Measurements from ENCODE around the gene RNLS. TPM values are rescaled to one million over a fixed set of nuclear protein-coding genes. Genes with fewer than 3 reads are reported as not detected.
A peak's percentile ranks its signal among the peaks of the same experiment; 100 is the strongest.

The RNLS gene
- total and polyA plus RNA-seq, 2 of the 4 experiments (the other 2 are of a cell fraction) = 4.5 to 7.0 TPM

DNA sequence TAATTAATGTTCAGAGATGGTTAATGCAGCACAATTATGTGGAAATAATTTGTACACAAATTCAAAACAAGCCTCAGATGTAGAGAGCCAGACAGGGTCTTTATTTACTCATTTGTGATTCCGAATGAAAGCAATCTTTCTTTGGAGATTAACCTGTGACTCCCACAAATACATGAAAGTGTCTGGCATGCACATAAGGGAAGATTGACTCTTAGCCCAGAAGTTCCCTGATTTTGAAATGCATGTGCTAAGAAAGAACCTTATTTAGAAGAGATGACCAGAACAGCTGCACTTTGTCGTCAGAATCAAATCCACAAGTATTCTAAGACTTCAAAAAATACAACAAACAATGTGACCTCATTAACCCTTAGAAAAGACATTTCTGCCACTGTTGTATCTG is 45.1 kb downstream of the RNLS start:
- H2AFZ ChIP-seq (replicated peaks; ENCODE audit: low read length, poor library complexity) = no peak overlapping the region
- peaks cover 1% of the 10 kb centered on the region for H3K27me3 ChIP-seq (ENCODE audit: control insufficient read depth, insufficient read depth, low read length)
- H3K79me1 ChIP-seq (ENCODE audit: low read depth in 1 of 2, low read length in 2 of 2) = no peaks in the 10 kb centered on the region
- DNase-seq (peak; percentile 76), ATAC-seq (ENCODE audit: low read depth) (peak; percentile 60)
- no CpG with 5 or more reads among the region's 2 CpGs for WGBS, 2 experiments (ENCODE audit: extremely low coverage in 2 of 2, insufficient read length in 1 of 2)
- H3K18ac ChIP-seq (ENCODE audit: low read depth, low read length) = no peak overlapping the region
- H3K9me1 ChIP-seq (ENCODE audit: insufficient read depth, low read length) = no peaks in the 10 kb centered on the region
- H3K36me3 ChIP-seq (ENCODE audit: control insufficient read depth, insufficient read depth, low read length) = no peaks in the 10 kb centered on the region
- no peaks in the 10 kb centered on the region for H3K9me3 ChIP-seq (ENCODE audit: control insufficient read depth, insufficient read depth, low read length)
- H3K56ac ChIP-seq (ENCODE audit: extremely low read depth, insufficient read depth, low read length) = no peak overlapping the region
- no peak for TF ChIP-seq MXI1 (IDR thresholded peaks at IDR 0.05; ENCODE audit: borderline replicate concordance, low read depth, low read length)
- no peak for TF ChIP-seq CHD1 (IDR thresholded peaks at IDR 0.05; ENCODE audit: low read depth, low read length)
- no peak for TF ChIP-seq RCOR1 (IDR thresholded peaks at IDR 0.05; ENCODE audit: insufficient replicate concordance, low read length)
- TF ChIP-seq FOS (IDR thresholded peaks at IDR 0.05; ENCODE audit: low read depth, low read length) = no peak
- TF ChIP-seq RAD21 (IDR thresholded peaks at IDR 0.05; ENCODE audit: low read length) = no peak
- no peak for TF ChIP-seq MAFK (IDR thresholded peaks at IDR 0.05; ENCODE audit: low read depth, low read length)
- TF ChIP-seq NFE2L2 (IDR thresholded peaks at IDR 0.05; ENCODE audit: low read depth, low read length) = no peak
- no peak for TF ChIP-seq SMC3 (IDR thresholded peaks at IDR 0.05; ENCODE audit: low read depth, low read length)
- in situ Hi-C loops (cut with MboI; ENCODE audit: low sequenced_read_pairs) = no loop called here
- H2BK15ac ChIP-seq (ENCODE audit: low read depth, low read length) = no peak overlapping the region
- no peak overlapping the region for H2BK20ac ChIP-seq (ENCODE audit: low read depth, low read length)
- peaks cover 2% of the 10 kb centered on the region; the same call in 1 of the 2 replicates for H3K4me1 ChIP-seq (ENCODE audit: control insufficient read depth, insufficient read depth, low read length)
- no peak overlapping the region for H3K4ac ChIP-seq (ENCODE audit: low read depth, low read length)
- POLR2A ChIA-PET (ENCODE audit: unreplicated experiment) = no interaction called here
- no peak overlapping the region for H3K27ac ChIP-seq (ENCODE audit: insufficient read depth, low read length)
- H3K14ac ChIP-seq (replicated peaks; ENCODE audit: low read depth, low read length) = no peak overlapping the region
- CTCF ChIA-PET = no interaction called here
- H3K9ac ChIP-seq (ENCODE audit: low read depth, low read length) = no peak overlapping the region
- intact Hi-C loops (cut with micrococcal nuclease) = no loop called here
- H3K23ac ChIP-seq (ENCODE audit: low read depth, low read length) = no peak overlapping the region
- no peak overlapping the region for H4K8ac ChIP-seq (ENCODE audit: low read depth in 2 of 2, low read length in 2 of 2)
- peak overlapping the region; percentile 22; the same call in 1 of the 2 replicates for H3K4me2 ChIP-seq (ENCODE audit: low read depth, low read length)
- H4K91ac ChIP-seq (ENCODE audit: insufficient read depth, low read depth, low read length) = no peak overlapping the region
- H4K20me1 ChIP-seq (ENCODE audit: insufficient read depth, low read length) = no peaks in the 10 kb centered on the region
- no peak overlapping the region for H2AK9ac ChIP-seq (replicated peaks; ENCODE audit: low read depth, low read length, poor library complexity)
- no peak overlapping the region for H3K4me3 ChIP-seq (ENCODE audit: insufficient read depth, low read depth, low read length)
- H2AK5ac ChIP-seq (ENCODE audit: low read depth, low read length) = no peak overlapping the region
- H2BK120ac ChIP-seq (ENCODE audit: low read depth, low read length) = no peak overlapping the region
- no peak overlapping the region for H2BK5ac ChIP-seq (ENCODE audit: low read depth, low read length, poor library complexity, severe bottlenecking)
- BruUV-seq (replicated peaks) = no TSS peak
- H4K5ac ChIP-seq (ENCODE audit: low read depth, low read length) = no peak overlapping the region
- dilution Hi-C loops (cut with HindIII; ENCODE audit: low sequenced_read_pairs, unreplicated experiment) = no loop called here

Data from IMR-90 (cell line).